Activated T-helper 1 cell treated with anti-CD3 and anti-CD28 coated beads, Interleukin-12 subunit alpha, Interleukin-12 subunit beta, Interleukin-2, Interleukin-4 antibody, amounts not matched to agents 30 ng/mL and 10 ng/mL and 1 ng/mL, durations not matched to agents 14 hours and 24 hours and 36 hours (primary cell): Measurements from ENCODE around the gene KIAA0319L. TPM values are rescaled to one million over a fixed set of nuclear protein-coding genes. Genes with fewer than 3 reads are reported as not detected.

Experiments
- DNase-seq: peaks from one replicate; pipeline ENCODE4 v3.0.0; 2021; ENCODE audit warnings: low spot score
- H3K27ac Mint-ChIP-seq: one replicate; pipeline ENCODE4 v1.8.0; 2021; ENCODE audit warnings: mild to moderate bottlenecking, mixed read lengths
- H3K27me3 Mint-ChIP-seq: one replicate; pipeline ENCODE4 v1.8.0; 2022; ENCODE audit warnings: mild to moderate bottlenecking, moderate library complexity, mixed read lengths; ENCODE audit not compliant: insufficient read depth
- H3K36me3 Mint-ChIP-seq: one replicate; pipeline ENCODE4 v1.8.0; 2021; ENCODE audit warnings: low read depth, mixed read lengths
- H3K4me1 Mint-ChIP-seq: one replicate; pipeline ENCODE4 v1.8.0; 2021; ENCODE audit warnings: low read depth, mixed read lengths
- H3K4me3 Mint-ChIP-seq: one replicate; pipeline ENCODE4 v1.8.0; 2021; ENCODE audit warnings: mild to moderate bottlenecking, moderate library complexity, mixed read lengths
- H3K9me3 Mint-ChIP-seq: one replicate; pipeline ENCODE4 v1.8.0; 2021; ENCODE audit warnings: mixed read lengths
- intact Hi-C: fragments of 100-400 bp; cut with micrococcal nuclease; formaldehyde crosslinking; loops from one replicate; pipeline ENCODE4 v1.15.1; 2024
- total RNA-seq: library from RNA; stranded (reverse); gene quantifications from 2 replicates; pipeline ENCODE4 v1.2.3, GENCODE V29; 2022

KIAA0319L gene
- total RNA-seq, 1 donor from 2014 or later: 43.6 TPM

- H3K36me3 Mint-ChIP-seq: peaks cover 28% of the 10 kb centered on the region
- H3K27ac Mint-ChIP-seq: peak overlapping the region; percentile 32
- no peak overlapping the region for H3K4me3 Mint-ChIP-seq
- H3K27me3 Mint-ChIP-seq: peaks cover 2% of the 10 kb centered on the region
- DNase-seq: no peak
- no peaks in the 10 kb centered on the region for H3K9me3 Mint-ChIP-seq
- peaks cover 15% of the 10 kb centered on the region for H3K4me1 Mint-ChIP-seq
- intact Hi-C loops: no loop called here
Observed at GRCh38 chr1:35431173-35431599, 126.0 kb downstream of the KIAA0319L start.

GRCh38 chr1:35430762-35431161 is 126.4 kb downstream of the KIAA0319L start:
- peaks cover 26% of the 10 kb centered on the region for H3K36me3 Mint-ChIP-seq
- H3K27ac Mint-ChIP-seq: no peak overlapping the region
- H3K4me3 Mint-ChIP-seq: no peak overlapping the region
- H3K9me3 Mint-ChIP-seq: no peaks in the 10 kb centered on the region
- intact Hi-C loops: no loop called here
- peaks cover 2% of the 10 kb centered on the region for H3K27me3 Mint-ChIP-seq
- no peak for DNase-seq
- H3K4me1 Mint-ChIP-seq: peaks cover 15% of the 10 kb centered on the region

GRCh38 chr1:35428360-35428759 is 128.8 kb downstream of the KIAA0319L start:
- intact Hi-C loops: no loop called here
- Mint-ChIP-seq H3K27me3 (peaks cover 2% of the 10 kb centered on the region), H3K9me3 (no peaks in the 10 kb centered on the region), H3K27ac (no peak overlapping the region), H3K36me3 (peaks cover 21% of the 10 kb centered on the region), H3K4me3 (no peak overlapping the region), H3K4me1 (peaks cover 15% of the 10 kb centered on the region)
- DNase-seq: no peak

GRCh38 chr1:35426097-35426586 is 131.1 kb downstream of the KIAA0319L start:
- Mint-ChIP-seq H3K36me3 (peaks cover 9% of the 10 kb centered on the region), H3K4me1 (peaks cover 3% of the 10 kb centered on the region), H3K27ac (no peak overlapping the region), H3K4me3 (no peak overlapping the region), H3K9me3 (no peaks in the 10 kb centered on the region), H3K27me3 (peaks cover 2% of the 10 kb centered on the region)
- no peak for DNase-seq
- intact Hi-C loops: no loop called here

- H3K4me1 Mint-ChIP-seq: no peaks in the 10 kb centered on the region
- no peaks in the 10 kb centered on the region for H3K27me3 Mint-ChIP-seq
- peaks cover 39% of the 10 kb centered on the region for H3K36me3 Mint-ChIP-seq
- intact Hi-C loops: no loop called here
- no peaks in the 10 kb centered on the region for H3K9me3 Mint-ChIP-seq
- no peak for DNase-seq
- no peak overlapping the region for H3K4me3 Mint-ChIP-seq
- no peak overlapping the region for H3K27ac Mint-ChIP-seq
Observed at GRCh38 chr1:35408925-35409324, 148.3 kb downstream of the KIAA0319L start.

GRCh38 chr1:35407743-35408142 is 149.5 kb downstream of the KIAA0319L start:
- no peak for DNase-seq
- Mint-ChIP-seq H3K4me1 (no peaks in the 10 kb centered on the region), H3K4me3 (no peak overlapping the region), H3K9me3 (no peaks in the 10 kb centered on the region), H3K36me3 (peaks cover 39% of the 10 kb centered on the region), H3K27ac (peak overlapping the region; percentile 42), H3K27me3 (no peaks in the 10 kb centered on the region)
- intact Hi-C loops: no loop called here

GRCh38 chr1:35406103-35406502 is 151.1 kb downstream of the KIAA0319L start:
- Mint-ChIP-seq H3K36me3 (peaks cover 40% of the 10 kb centered on the region), H3K9me3 (no peaks in the 10 kb centered on the region), H3K4me3 (no peak overlapping the region), H3K4me1 (no peaks in the 10 kb centered on the region), H3K27me3 (no peaks in the 10 kb centered on the region), H3K27ac (no peak overlapping the region)
- intact Hi-C loops: no loop called here
- no peak for DNase-seq

- H3K9me3 Mint-ChIP-seq: no peaks in the 10 kb centered on the region
- no peak overlapping the region for H3K27ac Mint-ChIP-seq
- DNase-seq: no peak
- no peak overlapping the region for H3K4me3 Mint-ChIP-seq
- peaks cover 4% of the 10 kb centered on the region for H3K4me1 Mint-ChIP-seq
- intact Hi-C loops: no loop called here
- peaks cover 32% of the 10 kb centered on the region for H3K36me3 Mint-ChIP-seq
- no peaks in the 10 kb centered on the region for H3K27me3 Mint-ChIP-seq
Observed at GRCh38 chr1:35401049-35401448, 156.2 kb downstream of the KIAA0319L start.

- no peaks in the 10 kb centered on the region for H3K9me3 Mint-ChIP-seq
Observed at GRCh38 chr1:35398739-35399138, 158.5 kb downstream of the KIAA0319L start.

GRCh38 chr1:35394386-35394785 is 162.8 kb downstream of the KIAA0319L start:
- H3K27me3 Mint-ChIP-seq: no peaks in the 10 kb centered on the region
- H3K4me3 Mint-ChIP-seq: no peak overlapping the region
- intact Hi-C loops: no loop called here
- no peak for DNase-seq
- no peaks in the 10 kb centered on the region for H3K9me3 Mint-ChIP-seq
- H3K27ac Mint-ChIP-seq: no peak overlapping the region
- H3K36me3 Mint-ChIP-seq: peaks cover 26% of the 10 kb centered on the region
- H3K4me1 Mint-ChIP-seq: peaks cover 4% of the 10 kb centered on the region

More at GRCh38 chr1:35398739-35399138, 158.5 kb downstream of the KIAA0319L start:
- Mint-ChIP-seq H3K36me3 (peaks cover 30% of the 10 kb centered on the region), H3K4me3 (no peak overlapping the region), H3K27me3 (no peaks in the 10 kb centered on the region), H3K4me1 (peaks cover 4% of the 10 kb centered on the region), H3K27ac (no peak overlapping the region)
- intact Hi-C loops: no loop called here
- DNase-seq: no peak

GRCh38 chr1:35390600-35391494 is 166.4 kb downstream of the KIAA0319L start:
- intact Hi-C loops: no loop called here
- Mint-ChIP-seq H3K27me3 (no peaks in the 10 kb centered on the region), H3K36me3 (peaks cover 23% of the 10 kb centered on the region), H3K27ac (no peak overlapping the region), H3K4me3 (no peak overlapping the region), H3K9me3 (no peaks in the 10 kb centered on the region), H3K4me1 (no peaks in the 10 kb centered on the region)
- no peak for DNase-seq

GRCh38 chr1:35386959-35387358 is 170.2 kb downstream of the KIAA0319L start:
- no peak overlapping the region for H3K27ac Mint-ChIP-seq
- no peak overlapping the region for H3K4me3 Mint-ChIP-seq
- no peaks in the 10 kb centered on the region for H3K4me1 Mint-ChIP-seq
- no peaks in the 10 kb centered on the region for H3K27me3 Mint-ChIP-seq
- no peak for DNase-seq
- intact Hi-C loops: no loop called here
- peaks cover 16% of the 10 kb centered on the region for H3K36me3 Mint-ChIP-seq
- no peaks in the 10 kb centered on the region for H3K9me3 Mint-ChIP-seq

- Mint-ChIP-seq H3K27me3 (no peaks in the 10 kb centered on the region), H3K27ac (no peak overlapping the region), H3K4me3 (no peak overlapping the region), H3K4me1 (no peaks in the 10 kb centered on the region), H3K9me3 (no peaks in the 10 kb centered on the region), H3K36me3 (peaks cover 16% of the 10 kb centered on the region)
- intact Hi-C loops: no loop called here
- DNase-seq: no peak
Observed at GRCh38 chr1:35386290-35386689, 170.9 kb downstream of the KIAA0319L start.
